Peyer's patch (tissue), 4 donors: ENCODE data around the gene NOVA2. TPM values are rescaled to one million over a fixed set of nuclear protein-coding genes. Genes with fewer than 3 reads are reported as not detected.

ENCODE experiments used
- DNase-seq, 3 donors: peaks; one replicate each; pipeline ENCODE4 v3.0.0-alpha.2; 2017 to 2019
- H3K27ac ChIP-seq, 4 donors: fragments of 200-600 bp; sonication (generic); one replicate each; pipeline ENCODE4 v1.5.1; 2016 to 2019
- H3K27me3 ChIP-seq, 2 donors: fragments of 200-600 bp; sonication (generic); one replicate each; pipeline ENCODE4 v1.5.1; 2019
- H3K36me3 ChIP-seq, 3 donors: fragments of 200-600 bp; sonication (generic); one replicate each; pipeline ENCODE4 v1.5.1; 2016 to 2019
- H3K4me1 ChIP-seq, 4 donors: fragments of 200-600 bp; sonication (generic); one replicate each; pipeline ENCODE4 v1.5.1; 2016 to 2019
- H3K4me3 ChIP-seq, 4 donors: fragments of 200-600 bp; sonication (generic); 1 replicate in 3 of 4; 2 replicates in 1 of 4; pipeline ENCODE4 v1.5.1; 2016 to 2019; ENCODE audit warnings: mild to moderate bottlenecking in 1 of 4
- H3K9me3 ChIP-seq, 4 donors: fragments of 200-600 bp; sonication (generic); one replicate each; pipeline ENCODE4 v1.5.1; 2016 to 2019; ENCODE audit warnings: mild to moderate bottlenecking in 1 of 4
- POLR2A ChIP-seq, 2 donors: fragments of 450-650 bp; IDR thresholded peaks; one replicate each; pipeline ENCODE4 v1.5.1; 2017; ENCODE audit warnings: antibody characterized with exemption in 2 of 2, mild to moderate bottlenecking in 2 of 2, moderate library complexity in 2 of 2
- total RNA-seq, 4 donors: library from RNA; depleted of rRNA; stranded (reverse); fragments of >200 nt; gene quantifications; one replicate each; pipeline ENCODE4 v1.1.0, GENCODE V29; 2016
- TF ChIP-seq, protein P1 (sequence below), 6 experiments: fragments of 450-650 bp in 4 of 6; fragments of 200-600 bp in 2 of 6; sonication (generic) in 1 of 6; IDR thresholded peaks; one replicate each; pipeline ENCODE4 v1.5.1; 2017 to 2019; ENCODE audit warnings: antibody characterized with exemption in 6 of 6, mild to moderate bottlenecking in 3 of 6, moderate library complexity in 1 of 6

The NOVA2 gene
- total RNA-seq, 4 donors from 2014 or later = 0.53 to 4.1 (median 1.5) TPM

DNA sequence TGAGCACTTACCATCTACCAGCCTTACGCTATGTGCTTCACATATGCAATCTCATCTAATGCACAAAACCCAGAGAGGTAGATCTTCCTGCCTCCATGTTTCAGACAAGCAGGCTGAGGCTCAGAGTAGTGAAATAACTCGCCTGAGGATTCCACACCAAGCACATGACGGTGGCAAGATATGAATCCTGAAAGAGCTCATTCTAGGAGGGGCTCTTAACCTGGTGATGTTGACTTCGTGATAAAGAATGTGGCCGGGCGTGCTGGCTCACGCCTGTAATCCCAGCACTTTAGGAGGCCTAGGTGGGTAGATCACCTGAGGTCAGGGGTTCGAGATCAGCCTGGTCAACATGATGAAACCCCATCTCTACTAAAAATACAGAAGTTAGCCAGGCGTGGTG, 5.0 kb downstream of the NOVA2 start:
- no peak overlapping the region for H3K4me3 ChIP-seq
- DNase-seq = no peak

DNA sequence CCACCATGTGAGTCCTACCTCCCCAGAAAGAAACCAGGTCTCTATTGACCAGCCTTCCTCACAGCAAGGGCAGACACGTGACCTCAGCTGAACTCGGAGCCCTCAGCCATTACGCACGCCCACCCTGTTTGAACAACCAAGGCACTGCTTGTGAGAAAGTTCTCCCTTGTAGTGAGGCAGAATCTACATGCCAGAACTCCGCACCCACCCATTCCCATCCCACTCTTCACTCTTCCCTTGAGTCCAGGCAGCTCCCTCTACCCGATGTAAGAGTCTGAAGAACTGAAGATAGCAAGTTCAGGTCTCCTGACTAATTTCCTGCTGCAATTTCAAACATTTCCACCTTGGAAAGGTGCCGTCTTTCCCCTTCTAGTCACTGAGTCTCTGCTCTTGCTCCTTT, 6.4 kb downstream of the NOVA2 start:
- no peak for TF ChIP-seq POLR2A (IDR thresholded peaks at IDR 0.05)
- TF ChIP-seq, protein P1, sequence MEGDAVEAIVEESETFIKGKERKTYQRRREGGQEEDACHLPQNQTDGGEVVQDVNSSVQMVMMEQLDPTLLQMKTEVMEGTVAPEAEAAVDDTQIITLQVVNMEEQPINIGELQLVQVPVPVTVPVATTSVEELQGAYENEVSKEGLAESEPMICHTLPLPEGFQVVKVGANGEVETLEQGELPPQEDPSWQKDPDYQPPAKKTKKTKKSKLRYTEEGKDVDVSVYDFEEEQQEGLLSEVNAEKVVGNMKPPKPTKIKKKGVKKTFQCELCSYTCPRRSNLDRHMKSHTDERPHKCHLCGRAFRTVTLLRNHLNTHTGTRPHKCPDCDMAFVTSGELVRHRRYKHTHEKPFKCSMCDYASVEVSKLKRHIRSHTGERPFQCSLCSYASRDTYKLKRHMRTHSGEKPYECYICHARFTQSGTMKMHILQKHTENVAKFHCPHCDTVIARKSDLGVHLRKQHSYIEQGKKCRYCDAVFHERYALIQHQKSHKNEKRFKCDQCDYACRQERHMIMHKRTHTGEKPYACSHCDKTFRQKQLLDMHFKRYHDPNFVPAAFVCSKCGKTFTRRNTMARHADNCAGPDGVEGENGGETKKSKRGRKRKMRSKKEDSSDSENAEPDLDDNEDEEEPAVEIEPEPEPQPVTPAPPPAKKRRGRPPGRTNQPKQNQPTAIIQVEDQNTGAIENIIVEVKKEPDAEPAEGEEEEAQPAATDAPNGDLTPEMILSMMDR (IDR thresholded peaks at IDR 0.05) = no peak
- Histone ChIP-seq H3K36me3 (no peaks in the 10 kb centered on the region), H3K4me1 (no peaks in the 10 kb centered on the region), H3K27me3 (peaks cover 0 to 8% of the 10 kb centered on the region in 2 donors), H3K4me3 (no peak overlapping the region), H3K9me3 (no peaks in the 10 kb centered on the region), H3K27ac (no peak overlapping the region)
- DNase-seq = no peak

More for the DNA sequence above, 5.0 kb downstream of the NOVA2 start:
- H3K27me3 ChIP-seq = peaks cover 0 to 18% of the 10 kb centered on the region in 2 donors
- no peak overlapping the region for H3K27ac ChIP-seq
- H3K36me3 ChIP-seq = no peaks in the 10 kb centered on the region
- H3K4me1 ChIP-seq = peaks cover 0 to 6% (median 0%) of the 10 kb centered on the region in 4 donors
- no peaks in the 10 kb centered on the region for H3K9me3 ChIP-seq
- TF ChIP-seq POLR2A (IDR thresholded peaks at IDR 0.05) = no peak
- TF ChIP-seq, protein P1 (IDR thresholded peaks at IDR 0.05) = no peak

DNA sequence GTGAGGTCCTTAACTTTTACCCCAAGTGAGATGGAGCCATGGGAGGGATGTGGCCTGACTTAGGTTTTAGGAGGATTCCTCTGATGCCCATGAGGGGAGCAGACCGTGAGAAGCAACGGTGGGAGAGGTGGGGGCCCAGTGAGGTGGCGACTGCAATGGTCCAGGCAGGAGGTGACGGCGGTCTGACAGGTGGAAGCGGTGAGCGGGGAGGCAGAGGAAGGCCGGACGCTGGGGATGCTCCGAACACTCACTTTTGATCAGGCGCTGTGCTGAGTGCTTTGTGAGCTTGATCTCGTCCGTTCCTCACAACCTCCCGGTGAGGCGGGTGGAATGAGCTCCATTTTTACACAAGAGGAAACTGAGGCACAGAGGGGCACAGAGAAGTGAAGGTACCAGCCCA, 11.6 kb downstream of the NOVA2 start:
- TF ChIP-seq, protein P1 (IDR thresholded peaks at IDR 0.05) = no peak
- no peak for TF ChIP-seq POLR2A (IDR thresholded peaks at IDR 0.05)

DNA sequence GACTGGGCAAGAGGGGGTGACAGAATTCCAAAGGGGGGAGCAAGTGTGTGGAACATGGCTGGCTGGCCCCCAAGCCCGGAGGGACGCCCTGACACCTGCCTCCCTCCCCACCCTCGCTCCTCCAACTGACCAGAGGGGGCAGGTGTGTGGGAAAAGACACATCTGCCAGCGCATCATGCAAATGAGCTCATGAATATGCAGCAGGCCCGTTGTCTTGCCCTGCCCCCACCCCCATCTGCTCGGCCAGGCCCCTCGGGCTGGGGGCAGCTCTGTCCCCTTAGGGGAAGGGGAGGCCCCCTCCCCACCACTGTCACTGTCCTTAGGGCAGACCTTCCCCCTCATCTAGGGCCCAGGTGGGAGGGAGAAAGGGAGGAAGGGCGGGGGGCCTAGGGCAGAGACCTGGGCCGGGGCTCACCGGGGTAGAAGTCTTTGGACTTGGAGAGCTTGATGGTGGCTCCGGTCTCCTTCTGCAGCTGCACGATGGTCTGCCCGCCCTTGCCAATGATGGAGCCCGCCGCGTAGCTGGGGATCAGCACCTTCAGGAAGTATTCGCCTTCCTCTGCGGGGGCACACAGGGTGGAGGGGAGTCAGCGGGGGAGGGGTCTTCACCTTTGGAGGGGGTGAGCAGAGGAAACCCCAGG, 12.9 kb downstream of the NOVA2 start:
- Histone ChIP-seq H3K36me3 (no peaks in the 10 kb centered on the region), H3K4me3 (no peak overlapping the region), H3K27ac (no peak overlapping the region), H3K4me1 (no peaks in the 10 kb centered on the region), H3K27me3 (no peaks in the 10 kb centered on the region), H3K9me3 (no peaks in the 10 kb centered on the region)
- no peak for TF ChIP-seq POLR2A (IDR thresholded peaks at IDR 0.05)
- TF ChIP-seq, protein P1 (IDR thresholded peaks at IDR 0.05) = no peak
- DNase-seq = no peak

More for the DNA sequence above, 11.6 kb downstream of the NOVA2 start:
- Histone ChIP-seq H3K27me3 (no peaks in the 10 kb centered on the region), H3K36me3 (no peaks in the 10 kb centered on the region), H3K27ac (no peak overlapping the region), H3K4me1 (no peaks in the 10 kb centered on the region), H3K4me3 (no peak overlapping the region), H3K9me3 (no peaks in the 10 kb centered on the region)
- no peak for DNase-seq

DNA sequence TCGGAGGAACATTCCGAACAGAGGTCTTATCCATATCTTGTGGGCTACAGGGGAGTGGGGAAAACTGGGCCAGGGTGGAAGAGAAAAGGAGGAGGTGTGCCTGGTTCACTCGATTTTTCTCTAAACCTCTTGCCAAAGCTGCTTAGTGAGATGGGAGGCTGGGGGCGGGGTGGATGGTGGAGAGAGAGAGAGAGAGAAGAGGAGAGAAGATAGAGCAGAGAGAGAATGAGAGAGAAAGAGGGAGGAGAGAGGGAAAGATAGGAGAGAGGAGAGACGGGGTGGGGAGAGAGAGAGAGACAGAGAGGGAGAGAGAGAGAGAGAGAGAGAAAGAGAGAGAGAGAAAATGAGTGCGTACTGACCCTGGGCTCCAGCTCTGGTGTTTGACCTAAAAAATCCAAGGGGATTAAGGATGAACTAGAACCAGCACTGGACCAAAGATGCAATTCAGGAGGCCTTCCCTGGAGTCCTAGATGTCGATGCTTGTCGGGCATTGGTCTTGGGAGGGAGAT, 14.1 kb downstream of the NOVA2 start:
- Histone ChIP-seq H3K4me1 (no peaks in the 10 kb centered on the region), H3K9me3 (no peaks in the 10 kb centered on the region), H3K27ac (no peak overlapping the region), H3K4me3 (no peak overlapping the region), H3K36me3 (no peaks in the 10 kb centered on the region), H3K27me3 (no peaks in the 10 kb centered on the region)
- no peak for DNase-seq
- no peak for TF ChIP-seq POLR2A (IDR thresholded peaks at IDR 0.05)
- TF ChIP-seq, protein P1 (IDR thresholded peaks at IDR 0.05) = no peak
